Measurements from ENCODE around the gene MAGI2.

MAGI2 gene

GRCh38 chr7:78367280-78367773 lies 1086.1 kb downstream of the MAGI2 start:
- Histone ChIP-seq H3K27me3 (ENCODE audit: insufficient read depth, low read length, poor library complexity, severe bottlenecking) (no peaks in the 10 kb centered on the region), H3K9me3 (ENCODE audit: insufficient read depth, low read depth, low read length) (no peaks in the 10 kb centered on the region), H3K36me3 (ENCODE audit: insufficient read depth, low read length) (no peaks in the 10 kb centered on the region), H3K9me2 (replicated peaks; ENCODE audit: low read depth, low read length) (no peaks in the 10 kb centered on the region), H3F3A (ENCODE audit: low read depth) (no peaks in the 10 kb centered on the region), H3K4me3 (ENCODE audit: low read length, poor library complexity, severe bottlenecking) (no peak overlapping the region), H3K4me2 (ENCODE audit: low read depth, low read length, poor library complexity, severe bottlenecking) (no peak overlapping the region), H4K20me1 (ENCODE audit: insufficient read depth, low read length, poor library complexity, severe bottlenecking) (no peaks in the 10 kb centered on the region), H2AFZ (ENCODE audit: low read length) (no peak overlapping the region), H3K9ac (ENCODE audit: low read depth, low read length, poor library complexity, severe bottlenecking) (no peak overlapping the region), H3K4me1 (ENCODE audit: insufficient read depth, low read length, poor library complexity, severe bottlenecking) (no peaks in the 10 kb centered on the region), H3K79me2 (ENCODE audit: insufficient read depth, low read length) (no peaks in the 10 kb centered on the region)
- TF ChIP-seq CTCF (conservative IDR thresholded peaks at IDR 0.05; ENCODE audit: low read length) (no peak), EZH2phosphoT487 (IDR thresholded peaks at IDR 0.05; ENCODE audit: borderline replicate concordance) (no peak)

- TF ChIP-seq EZH2phosphoT487 (IDR thresholded peaks at IDR 0.05; ENCODE audit: borderline replicate concordance) (no peak), CTCF (conservative IDR thresholded peaks at IDR 0.05; ENCODE audit: low read length) (no peak)
- Histone ChIP-seq H3K4me1 (ENCODE audit: insufficient read depth, low read length, poor library complexity, severe bottlenecking) (no peaks in the 10 kb centered on the region), H3K79me2 (ENCODE audit: insufficient read depth, low read length) (no peaks in the 10 kb centered on the region), H3K9me3 (ENCODE audit: insufficient read depth, low read depth, low read length) (no peaks in the 10 kb centered on the region), H3K9ac (ENCODE audit: low read depth, low read length, poor library complexity, severe bottlenecking) (no peak overlapping the region), H2AFZ (ENCODE audit: low read length) (no peak overlapping the region), H3K4me2 (ENCODE audit: low read depth, low read length, poor library complexity, severe bottlenecking) (no peak overlapping the region), H3K9me2 (replicated peaks; ENCODE audit: low read depth, low read length) (no peaks in the 10 kb centered on the region), H4K20me1 (ENCODE audit: insufficient read depth, low read length, poor library complexity, severe bottlenecking) (no peaks in the 10 kb centered on the region), H3K36me3 (ENCODE audit: insufficient read depth, low read length) (no peaks in the 10 kb centered on the region), H3F3A (ENCODE audit: low read depth) (no peaks in the 10 kb centered on the region), H3K4me3 (ENCODE audit: low read length, poor library complexity, severe bottlenecking) (no peak overlapping the region), H3K27me3 (ENCODE audit: insufficient read depth, low read length, poor library complexity, severe bottlenecking) (no peaks in the 10 kb centered on the region)
Measured at GRCh38 chr7:78363866-78364265, 1089.6 kb downstream of the MAGI2 start.

- H3K4me3 ChIP-seq (ENCODE audit: low read length, poor library complexity, severe bottlenecking) = no peak overlapping the region
Measured at GRCh38 chr7:78359836-78360235, 1093.6 kb downstream of the MAGI2 start.

More at GRCh38 chr7:78359836-78360235, 1093.6 kb downstream of the MAGI2 start:
- Histone ChIP-seq H3K9me2 (replicated peaks; ENCODE audit: low read depth, low read length) (no peaks in the 10 kb centered on the region), H3K9ac (ENCODE audit: low read depth, low read length, poor library complexity, severe bottlenecking) (no peak overlapping the region), H3K9me3 (ENCODE audit: insufficient read depth, low read depth, low read length) (no peaks in the 10 kb centered on the region), H3K4me2 (ENCODE audit: low read depth, low read length, poor library complexity, severe bottlenecking) (no peak overlapping the region), H3K4me1 (ENCODE audit: insufficient read depth, low read length, poor library complexity, severe bottlenecking) (no peaks in the 10 kb centered on the region), H3F3A (ENCODE audit: low read depth) (no peaks in the 10 kb centered on the region), H2AFZ (ENCODE audit: low read length) (no peak overlapping the region), H3K79me2 (ENCODE audit: insufficient read depth, low read length) (no peaks in the 10 kb centered on the region), H3K36me3 (ENCODE audit: insufficient read depth, low read length) (no peaks in the 10 kb centered on the region), H4K20me1 (ENCODE audit: insufficient read depth, low read length, poor library complexity, severe bottlenecking) (no peaks in the 10 kb centered on the region), H3K27me3 (ENCODE audit: insufficient read depth, low read length, poor library complexity, severe bottlenecking) (no peaks in the 10 kb centered on the region)
- no peak for TF ChIP-seq EZH2phosphoT487 (IDR thresholded peaks at IDR 0.05; ENCODE audit: borderline replicate concordance)
- TF ChIP-seq CTCF (conservative IDR thresholded peaks at IDR 0.05; ENCODE audit: low read length) = no peak

Measured in Loucy (cell line).